Measurements from ENCODE around the gene TSPAN3.

TSPAN3 gene

DNA sequence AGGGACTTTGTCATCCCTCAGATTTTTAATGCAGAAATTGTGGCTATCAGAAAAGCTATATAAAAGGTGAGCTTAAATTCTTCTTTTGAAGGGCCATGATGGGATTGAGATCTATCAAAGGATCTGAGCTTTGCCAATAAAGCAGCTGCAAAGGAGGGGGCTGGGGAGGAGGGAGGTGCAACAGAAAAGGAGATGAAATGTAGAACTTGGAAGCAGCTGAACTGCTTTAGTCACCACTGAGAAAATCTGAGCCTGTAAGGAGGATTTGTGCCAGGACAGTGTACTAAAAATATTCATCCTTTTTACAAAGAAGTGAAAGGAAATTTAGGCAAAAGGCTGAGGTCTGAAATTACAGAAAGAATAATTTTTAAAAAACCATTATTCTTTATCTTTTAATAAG is 10.4 kb downstream of the TSPAN3 start:
- TF ChIP-seq CTCF (IDR thresholded peaks at IDR 0.05; ENCODE audit: poor library complexity, severe bottlenecking) = no peak
- Histone ChIP-seq H3K4me1 (ENCODE audit: insufficient read depth, poor library complexity, severe bottlenecking) (peaks cover 55% of the 10 kb centered on the region), H3K9me3 (ENCODE audit: severe bottlenecking) (no peaks in the 10 kb centered on the region), H3K4me3 (ENCODE audit: severe bottlenecking) (no peak overlapping the region), H3K36me3 (ENCODE audit: low read depth) (peaks cover 7% of the 10 kb centered on the region), H3K27me3 (ENCODE audit: insufficient read depth, poor library complexity, severe bottlenecking) (no peaks in the 10 kb centered on the region), H3K27ac (ENCODE audit: poor library complexity, severe bottlenecking) (no peak overlapping the region)
- DNase-seq (ENCODE audit: low spot score) (no peak), ATAC-seq (ENCODE audit: low read depth) (no peak)

GRCh38 chr15:77059786-77060361 is 11.0 kb downstream of the TSPAN3 start:
- no peak for DNase-seq (ENCODE audit: low spot score)
- peaks cover 48% of the 10 kb centered on the region for H3K4me1 ChIP-seq (ENCODE audit: insufficient read depth, poor library complexity, severe bottlenecking)
- no peaks in the 10 kb centered on the region for H3K9me3 ChIP-seq (ENCODE audit: severe bottlenecking)
- H3K27me3 ChIP-seq (ENCODE audit: insufficient read depth, poor library complexity, severe bottlenecking) = no peaks in the 10 kb centered on the region
- no peak for TF ChIP-seq CTCF (IDR thresholded peaks at IDR 0.05; ENCODE audit: poor library complexity, severe bottlenecking)
- ATAC-seq (ENCODE audit: low read depth) = no peak
- H3K4me3 ChIP-seq (ENCODE audit: severe bottlenecking) = no peak overlapping the region
- no peak overlapping the region for H3K27ac ChIP-seq (ENCODE audit: poor library complexity, severe bottlenecking)
- H3K36me3 ChIP-seq (ENCODE audit: low read depth) = peaks cover 10% of the 10 kb centered on the region

DNA sequence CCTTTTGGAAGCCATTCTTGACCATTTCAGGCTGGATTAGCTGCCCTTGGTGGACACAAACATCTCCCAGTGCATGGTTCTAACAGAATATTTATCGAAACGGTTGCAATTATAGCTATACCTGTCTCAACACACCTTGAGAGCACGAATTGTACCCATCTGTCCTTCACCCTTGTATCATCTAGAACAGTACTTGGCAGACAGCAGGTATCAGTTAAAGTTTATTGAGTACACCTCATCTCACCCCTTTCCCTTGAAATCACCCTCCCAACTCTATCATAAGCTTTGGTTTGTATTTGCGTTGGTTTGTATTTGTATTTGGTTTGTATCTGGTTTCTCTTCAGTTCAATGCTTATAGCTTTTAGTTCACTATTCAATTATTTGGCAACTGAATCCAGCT is 12.4 kb downstream of the TSPAN3 start:
- TF ChIP-seq CTCF (IDR thresholded peaks at IDR 0.05; ENCODE audit: poor library complexity, severe bottlenecking) = no peak
- no peak overlapping the region for H3K4me3 ChIP-seq (ENCODE audit: severe bottlenecking)
- no peak overlapping the region for H3K27ac ChIP-seq (ENCODE audit: poor library complexity, severe bottlenecking)
- no peak for DNase-seq (ENCODE audit: low spot score)
- no peaks in the 10 kb centered on the region for H3K27me3 ChIP-seq (ENCODE audit: insufficient read depth, poor library complexity, severe bottlenecking)
- ATAC-seq (ENCODE audit: low read depth) = no peak
- no peaks in the 10 kb centered on the region for H3K9me3 ChIP-seq (ENCODE audit: severe bottlenecking)
- H3K4me1 ChIP-seq (ENCODE audit: insufficient read depth, poor library complexity, severe bottlenecking) = peaks cover 41% of the 10 kb centered on the region
- H3K36me3 ChIP-seq (ENCODE audit: low read depth) = peaks cover 20% of the 10 kb centered on the region

- H3K27me3 ChIP-seq (ENCODE audit: insufficient read depth, poor library complexity, severe bottlenecking) = no peaks in the 10 kb centered on the region
- peak overlapping the region; percentile 0 for H3K27ac ChIP-seq (ENCODE audit: poor library complexity, severe bottlenecking)
- H3K4me3 ChIP-seq (ENCODE audit: severe bottlenecking) = no peak overlapping the region
- H3K9me3 ChIP-seq (ENCODE audit: severe bottlenecking) = no peaks in the 10 kb centered on the region
- H3K4me1 ChIP-seq (ENCODE audit: insufficient read depth, poor library complexity, severe bottlenecking) = peaks cover 40% of the 10 kb centered on the region
- peaks cover 25% of the 10 kb centered on the region for H3K36me3 ChIP-seq (ENCODE audit: low read depth)
- no peak for TF ChIP-seq CTCF (IDR thresholded peaks at IDR 0.05; ENCODE audit: poor library complexity, severe bottlenecking)
- ATAC-seq (ENCODE audit: low read depth) (peak; percentile 74), DNase-seq (ENCODE audit: low spot score) (no peak)
Observed at GRCh38 chr15:77057685-77058084, 13.2 kb downstream of the TSPAN3 start.

DNA sequence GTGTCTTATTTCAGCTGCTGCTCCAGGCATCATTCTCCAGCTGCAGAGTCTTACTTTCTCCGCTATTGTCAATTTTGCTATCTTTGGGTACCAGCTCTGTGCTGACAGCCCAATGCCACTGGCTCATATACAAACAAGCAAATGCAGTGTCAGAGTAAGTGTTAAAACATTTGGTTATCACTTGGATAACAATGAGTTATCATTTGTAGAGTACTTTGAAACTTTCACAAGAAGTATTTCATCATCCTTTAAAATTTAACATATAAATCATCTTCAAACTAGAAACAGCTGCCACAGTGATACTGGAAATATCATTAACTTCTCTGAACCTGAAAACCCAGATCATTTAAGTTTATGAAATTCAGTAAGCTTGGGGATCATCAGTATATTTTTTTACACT is 13.8 kb downstream of the TSPAN3 start:
- peak overlapping the region; percentile 0 for H3K27ac ChIP-seq (ENCODE audit: poor library complexity, severe bottlenecking)
- peaks cover 40% of the 10 kb centered on the region for H3K4me1 ChIP-seq (ENCODE audit: insufficient read depth, poor library complexity, severe bottlenecking)
- no peak for TF ChIP-seq CTCF (IDR thresholded peaks at IDR 0.05; ENCODE audit: poor library complexity, severe bottlenecking)
- no peak for ATAC-seq (ENCODE audit: low read depth)
- no peaks in the 10 kb centered on the region for H3K9me3 ChIP-seq (ENCODE audit: severe bottlenecking)
- no peak overlapping the region for H3K4me3 ChIP-seq (ENCODE audit: severe bottlenecking)
- peaks cover 31% of the 10 kb centered on the region for H3K36me3 ChIP-seq (ENCODE audit: low read depth)
- H3K27me3 ChIP-seq (ENCODE audit: insufficient read depth, poor library complexity, severe bottlenecking) = no peaks in the 10 kb centered on the region
- no peak for DNase-seq (ENCODE audit: low spot score)
